K562 (cell line): Measurements from ENCODE around the gene JSRP1.

Source experiments
- RNF2 ChIP-seq: sonication (generic); IDR thresholded peaks from 2 replicates; pipeline ENCODE4 v1.6.1; 2016
- TF ChIP-seq, protein P1 (sequence below), 3 experiments: IDR thresholded peaks in 2 of 3; conservative IDR thresholded peaks in 1 of 3; 2 replicates each; pipeline ENCODE4 v1.5.1; 2011 to 2012; ENCODE audit warnings: low read length in 3 of 3, mild to moderate bottlenecking in 3 of 3, control low read depth in 2 of 3, improper control_type of control experiment in 1 of 3, inconsistent platforms in 1 of 3, low read depth in 1 of 3, mixed read lengths in 1 of 3, moderate library complexity in 1 of 3; ENCODE audit not compliant: insufficient read depth in 2 of 3

DNA sequence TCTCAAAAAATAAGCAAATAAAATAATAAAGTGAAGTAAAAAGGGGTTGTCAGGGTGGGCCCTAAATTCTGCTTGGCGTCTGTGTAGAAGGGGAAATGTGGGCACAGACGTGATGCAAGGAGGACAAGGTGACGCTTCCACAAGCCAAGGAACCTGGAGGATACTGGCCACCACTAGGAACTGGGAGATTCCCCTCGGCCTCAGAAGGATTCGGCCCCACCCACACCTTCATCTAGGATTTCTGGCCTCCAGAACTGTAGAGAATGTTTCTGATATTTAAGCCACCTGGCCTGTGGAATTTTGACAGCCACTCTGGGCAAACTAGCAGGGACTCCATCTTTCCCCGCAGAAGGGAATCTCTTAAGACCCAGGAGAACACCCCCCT lies 21.2 kb downstream of the JSRP1 start:
- TF ChIP-seq, protein P1, sequence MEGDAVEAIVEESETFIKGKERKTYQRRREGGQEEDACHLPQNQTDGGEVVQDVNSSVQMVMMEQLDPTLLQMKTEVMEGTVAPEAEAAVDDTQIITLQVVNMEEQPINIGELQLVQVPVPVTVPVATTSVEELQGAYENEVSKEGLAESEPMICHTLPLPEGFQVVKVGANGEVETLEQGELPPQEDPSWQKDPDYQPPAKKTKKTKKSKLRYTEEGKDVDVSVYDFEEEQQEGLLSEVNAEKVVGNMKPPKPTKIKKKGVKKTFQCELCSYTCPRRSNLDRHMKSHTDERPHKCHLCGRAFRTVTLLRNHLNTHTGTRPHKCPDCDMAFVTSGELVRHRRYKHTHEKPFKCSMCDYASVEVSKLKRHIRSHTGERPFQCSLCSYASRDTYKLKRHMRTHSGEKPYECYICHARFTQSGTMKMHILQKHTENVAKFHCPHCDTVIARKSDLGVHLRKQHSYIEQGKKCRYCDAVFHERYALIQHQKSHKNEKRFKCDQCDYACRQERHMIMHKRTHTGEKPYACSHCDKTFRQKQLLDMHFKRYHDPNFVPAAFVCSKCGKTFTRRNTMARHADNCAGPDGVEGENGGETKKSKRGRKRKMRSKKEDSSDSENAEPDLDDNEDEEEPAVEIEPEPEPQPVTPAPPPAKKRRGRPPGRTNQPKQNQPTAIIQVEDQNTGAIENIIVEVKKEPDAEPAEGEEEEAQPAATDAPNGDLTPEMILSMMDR (IDR thresholded peaks at IDR 0.05 in 2 of 3, conservative IDR thresholded peaks at IDR 0.05 in 1 of 3; ENCODE audit: insufficient read depth in 2 of 3, low read depth in 1 of 3, low read length in 3 of 3): no peak
- TF ChIP-seq RNF2: no peak
